Stomach (tissue), 19 donors: Measurements from ENCODE around the gene ERI3. TPM values are rescaled to one million over a fixed set of nuclear protein-coding genes. Genes with fewer than 3 reads are reported as not detected.
A peak's percentile ranks its signal among the peaks of the same experiment; 100 is the strongest.

Experiments
- DNase-seq, 2 donors: peaks; one replicate each; pipeline versions ENCODE4 v3.0.0 to v3.0.0-alpha.2; 2013 to 2019
- H3K27ac ChIP-seq, 5 donors: fragments of 200-600 bp in 4 of 5; sonication (generic) in 4 of 5; one replicate each; pipeline ENCODE4 v1.5.1; 2013 to 2019; ENCODE audit warnings: mild to moderate bottlenecking in 1 of 5, moderate library complexity in 1 of 5
- H3K27me3 ChIP-seq, 3 donors: fragments of 200-600 bp; sonication (generic); one replicate each; pipeline ENCODE4 v1.5.1; 2017 to 2019; ENCODE audit warnings: mixed run types in 1 of 3
- H3K36me3 ChIP-seq, 4 donors: fragments of 200-600 bp; sonication (generic); 1 replicate in 3 of 4; 2 replicates in 1 of 4; pipeline ENCODE4 v1.5.1; 2016 to 2019
- H3K4me1 ChIP-seq, 4 donors: fragments of 200-600 bp; sonication (generic); one replicate each; pipeline ENCODE4 v1.5.1; 2016 to 2019
- H3K4me3 ChIP-seq, 4 donors: fragments of 200-600 bp; sonication (generic) in 3 of 4; one replicate each; pipeline ENCODE4 v1.5.1; 2016 to 2019; ENCODE audit warnings: mild to moderate bottlenecking in 1 of 4
- H3K9me3 ChIP-seq, 4 donors: fragments of 200-600 bp; sonication (generic); one replicate each; pipeline ENCODE4 v1.5.1; 2016 to 2019
- CTCF ChIP-seq, 7 experiments: fragments of 450-650 bp in 4 of 7; fragments of 200-600 bp in 3 of 7; sonication (generic) in 3 of 7; IDR thresholded peaks; one replicate each; pipeline ENCODE4 v1.5.1; 2016 to 2019; ENCODE audit warnings: antibody characterized with exemption in 7 of 7, control low read depth in 2 of 7, mild to moderate bottlenecking in 1 of 7
- EP300 ChIP-seq: sonication (generic); formaldehyde crosslinking; IDR thresholded peaks from one replicate; pipeline ENCODE4 v1.6.1; 2017; ENCODE audit warnings: antibody characterized with exemption
- POLR2A ChIP-seq, 4 donors: fragments of 450-650 bp; IDR thresholded peaks; one replicate each; pipeline ENCODE4 v1.6.1; 2016; ENCODE audit warnings: antibody characterized with exemption in 4 of 4, control low read depth in 2 of 4, mild to moderate bottlenecking in 1 of 4, moderate library complexity in 1 of 4
- POLR2AphosphoS5 ChIP-seq, 3 donors: sonication (generic); formaldehyde crosslinking; IDR thresholded peaks; one replicate each; pipeline ENCODE4 v1.6.1; 2016; ENCODE audit warnings: antibody characterized with exemption in 3 of 3
- WGBS, 5 donors: extraction: QIAGEN DNeasy Blood & Tissue Kit in 3 of 5; methylation state at CpG; one replicate each; pipeline versions ENCODE4 v1.1.5 to v1.1.7; 2013 to 2018; 5-methylcytosine and 5-hydroxymethylcytosine counted together
- intact Hi-C: fragments of 100-400 bp; cut with DNase I; formaldehyde crosslinking; loops from one replicate; pipeline ENCODE4 v1.15.1; 2023; ENCODE audit warnings: low total_unique reads
- long read RNA-seq, 10 donors: transcript quantifications; one replicate each; lab custom pipeline, GENCODE V29; 2026
- polyA plus RNA-seq, 3 donors: library from polyadenylated mRNA; stranded (reverse); fragments of 200-250 nt; gene quantifications; one replicate each; pipeline ENCODE4 v1.2.3, GENCODE V29; 2013
- total RNA-seq, 5 donors: library from RNA; depleted of rRNA; stranded (reverse); fragments of >200 nt; gene quantifications; one replicate each; pipeline versions ENCODE4 v1.1.0 to v1.2.3, GENCODE V29; 2014 to 2016
- donor health status: healthy with polysubstance abuse.
- donor health status: Bipolar disorder and iron deficiency.
- donor health status: healthy.

ERI3 gene
- total RNA-seq (100 to 1,000 TPM in 1 of 5 donors, 10 to 100 TPM in 4; 18.7 to 110 (median 30.1) TPM), polyA plus RNA-seq (10 to 100 TPM; 27.1 to 35.9 (median 30.1) TPM)
- long read RNA-seq, donor 1, partial matches to known transcripts: 0 of 2 reads
- long read RNA-seq, donor 1, other reads (novel, unspliced or antisense): 0 of 2 reads
- long read RNA-seq, donor 2, partial matches to known transcripts: 12 of 16 reads
- long read RNA-seq, donor 2, other reads (novel, unspliced or antisense): 0 of 16 reads
- long read RNA-seq, donor 3, partial matches to known transcripts: 0 of 2 reads
- long read RNA-seq, donor 3, other reads (novel, unspliced or antisense): 0 of 2 reads
- long read RNA-seq, donor 4: 0 reads
- long read RNA-seq, donor 5, partial matches to known transcripts: 7 of 9 reads
- long read RNA-seq, donor 5, other reads (novel, unspliced or antisense): 0 of 9 reads
- long read RNA-seq, donor 6: 0 reads
- long read RNA-seq, donor 7, partial matches to known transcripts: 5 of 8 reads
- long read RNA-seq, donor 7, other reads (novel, unspliced or antisense): 0 of 8 reads
- long read RNA-seq, donor 8, partial matches to known transcripts: 7 of 10 reads
- long read RNA-seq, donor 8, other reads (novel, unspliced or antisense): 0 of 10 reads
- long read RNA-seq, donor 9, partial matches to known transcripts: 0 of 3 reads
- long read RNA-seq, donor 9, other reads (novel, unspliced or antisense): 0 of 3 reads
- long read RNA-seq, donor 10, partial matches to known transcripts: 0 of 3 reads
- long read RNA-seq, donor 10, other reads (novel, unspliced or antisense): 0 of 3 reads

DNA sequence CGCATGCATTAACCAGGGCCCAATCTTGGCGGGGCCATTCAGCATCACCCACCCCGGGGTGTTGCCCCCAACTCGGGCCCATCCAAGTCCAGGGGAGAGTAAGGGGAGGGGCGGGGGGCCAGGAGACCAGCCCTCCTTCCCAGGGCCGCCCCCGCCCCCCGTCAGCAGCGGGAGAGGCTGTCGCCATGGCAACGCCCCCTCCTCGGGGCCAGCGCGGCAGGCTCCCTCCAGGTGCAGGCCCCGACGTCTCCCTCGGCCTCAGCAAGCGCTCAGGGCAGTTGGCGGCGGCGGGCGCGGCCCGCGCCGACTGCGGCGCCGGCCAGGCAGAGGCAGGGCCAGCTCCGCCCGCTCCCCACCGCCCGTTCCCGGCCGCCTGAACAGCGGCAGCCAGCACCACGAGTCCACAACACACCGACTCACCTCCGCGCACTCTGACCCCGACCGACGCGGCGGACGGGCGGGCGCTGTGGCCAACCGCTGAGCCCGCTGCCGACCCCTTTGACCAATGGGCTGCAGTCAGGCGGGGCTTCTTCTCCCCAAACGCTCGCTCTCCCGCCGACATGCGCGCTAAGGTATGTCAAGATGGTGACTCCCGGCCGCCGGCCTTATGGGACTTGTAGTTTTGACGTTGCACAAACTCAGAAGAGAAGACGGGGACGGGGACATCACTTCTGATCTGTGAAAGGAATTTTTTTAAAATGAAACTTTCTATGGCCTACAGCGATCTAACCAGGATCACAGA is at the start of gene ERI3:
Gene ERI3 (minus strand): TSS at position 418 of the 742 bp plus-strand sequence. CDS start 231 bp downstream, at position 187.
- peaks cover 0 to 4% (median 0%) of the 10 kb centered on the region in 4 donors for H3K36me3 ChIP-seq
- peak within 1 kb of the TSS; percentile 90 to 99 (median 94) for H3K4me3 ChIP-seq
- peak; percentile 98 to 99 for DNase-seq
- no peaks in the 10 kb centered on the region for H3K27me3 ChIP-seq
- TF ChIP-seq EP300: no peak
- peak; percentile 63 to 77 (median 70) for TF ChIP-seq POLR2AphosphoS5 (IDR thresholded peaks at IDR 0.05)
- TF ChIP-seq POLR2A (IDR thresholded peaks at IDR 0.05): no peak
- peaks cover 13 to 34% (median 19%) of the 10 kb centered on the region in 4 donors for H3K4me1 ChIP-seq
- intact Hi-C loops: no loop called here
- 0 to 2% (median 1%) methylated on average over 15 to 65 of the region's 65 CpGs for WGBS, 5 donors
- no peaks in the 10 kb centered on the region for H3K9me3 ChIP-seq
- peak within 1 kb of the TSS; percentile 73 to 88 (median 79) for H3K27ac ChIP-seq

DNA sequence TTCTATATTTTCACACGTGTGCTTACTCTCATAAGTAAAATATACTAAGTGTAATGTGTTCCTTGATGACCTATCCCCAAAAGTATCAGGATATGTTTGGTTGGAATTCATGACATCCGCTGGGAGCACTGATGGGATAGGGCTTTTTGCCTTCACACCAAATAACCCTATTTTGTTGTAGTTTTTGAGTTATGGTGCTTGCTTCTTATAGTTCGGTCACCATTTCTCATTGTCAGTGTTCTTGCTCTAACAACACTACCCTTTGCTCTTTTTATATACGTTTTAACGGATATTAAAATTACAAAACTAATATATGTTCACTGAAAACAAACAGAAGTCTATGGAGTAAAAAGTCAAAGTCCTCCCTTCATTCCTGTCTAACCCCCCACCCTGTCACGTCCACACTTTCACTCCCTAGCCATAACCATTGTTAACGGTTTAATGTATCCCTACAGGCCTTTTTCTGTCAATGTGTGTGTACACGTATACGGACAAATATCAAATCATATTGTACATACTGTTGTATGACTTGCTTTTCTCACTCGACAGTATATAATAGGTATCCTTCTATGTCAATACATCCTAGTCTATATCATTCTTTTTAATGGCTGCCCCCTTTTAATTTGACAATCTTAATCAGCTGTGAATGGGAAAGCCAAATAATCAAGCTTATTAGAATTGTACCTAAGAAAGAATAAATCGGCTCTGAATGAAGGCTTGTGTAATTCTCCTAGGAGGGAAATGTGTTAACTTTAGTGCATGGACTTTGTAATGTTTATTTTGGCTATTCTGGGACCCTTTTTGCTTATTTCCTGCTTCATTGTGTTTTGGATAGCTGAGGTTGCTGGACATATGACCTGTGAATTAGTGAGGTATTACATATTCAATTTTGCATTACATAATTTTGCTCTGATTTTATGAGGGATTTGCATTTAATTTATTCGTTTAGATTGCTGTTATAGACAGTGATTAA is 46.5 kb upstream of the ERI3 start:
- H3K4me1 ChIP-seq: peaks cover 18 to 21% (median 19%) of the 10 kb centered on the region in 4 donors
- 49 to 65% (median 59%) methylated on average over 12 of the region's 12 CpGs for WGBS, 5 donors
- no peak overlapping the region for H3K27ac ChIP-seq
- no peak for TF ChIP-seq POLR2AphosphoS5 (IDR thresholded peaks at IDR 0.05)
- no peak for TF ChIP-seq POLR2A (IDR thresholded peaks at IDR 0.05)
- TF ChIP-seq CTCF (IDR thresholded peaks at IDR 0.05): no peak
- no peak for TF ChIP-seq EP300
- intact Hi-C loops: no loop called here
- H3K4me3 ChIP-seq: no peak overlapping the region
- DNase-seq: no peak
- H3K9me3 ChIP-seq: peaks cover 0 to 6% (median 0%) of the 10 kb centered on the region in 4 donors
- H3K27me3 ChIP-seq: peaks cover 25 to 97% (median 48%) of the 10 kb centered on the region in 3 donors
- H3K36me3 ChIP-seq: no peaks in the 10 kb centered on the region

GRCh38 chr1:44390277-44390676 is 35.2 kb upstream of the ERI3 start:
- no peaks in the 10 kb centered on the region for H3K9me3 ChIP-seq
- intact Hi-C loops: no loop called here
- WGBS, 5 donors: 19 to 43% (median 35%) methylated on average over 1 of the region's 1 CpG
- no peak overlapping the region for H3K27ac ChIP-seq
- no peak for DNase-seq
- H3K36me3 ChIP-seq: no peaks in the 10 kb centered on the region
- H3K4me3 ChIP-seq: no peak overlapping the region
- TF ChIP-seq CTCF (IDR thresholded peaks at IDR 0.05) (no peak), POLR2A (IDR thresholded peaks at IDR 0.05) (no peak), POLR2AphosphoS5 (IDR thresholded peaks at IDR 0.05) (no peak)
- H3K4me1 ChIP-seq: no peaks in the 10 kb centered on the region
- peaks cover 0 to 45% (median 16%) of the 10 kb centered on the region in 3 donors for H3K27me3 ChIP-seq

GRCh38 chr1:44389437-44389836 is 34.4 kb upstream of the ERI3 start:
- intact Hi-C loops: no loop called here
- H3K4me3 ChIP-seq: no peak overlapping the region
- no peaks in the 10 kb centered on the region for H3K36me3 ChIP-seq
- no peak overlapping the region for H3K27ac ChIP-seq
- no peak for TF ChIP-seq CTCF (IDR thresholded peaks at IDR 0.05)
- TF ChIP-seq POLR2A (IDR thresholded peaks at IDR 0.05): no peak
- H3K27me3 ChIP-seq: peaks cover 0 to 36% (median 12%) of the 10 kb centered on the region in 3 donors
- 50 to 69% (median 58%) methylated on average over 1 of the region's 1 CpG for WGBS, 5 donors
- H3K9me3 ChIP-seq: no peaks in the 10 kb centered on the region
- H3K4me1 ChIP-seq: no peaks in the 10 kb centered on the region
- no peak for DNase-seq
